Heart left ventricle (tissue), 16 donors: ENCODE results near the gene C2orf76. TPM values are rescaled to one million over a fixed set of nuclear protein-coding genes. Genes with fewer than 3 reads are reported as not detected.

Experiments
- ATAC-seq, 4 donors: fragments of 200-7000 bp; cut with Tn5 transposase; one replicate each; pipeline ENCODE4 v1.9.1; 2020 to 2022; ENCODE audit warnings: moderate library complexity in 4 of 4, mild to moderate bottlenecking in 3 of 4, moderate number of reproducible peaks in 1 of 4
- DNase-seq, 5 donors: peaks; one replicate each; pipeline ENCODE4 v3.0.0-alpha.2; 2020
- H3K27ac ChIP-seq, 12 donors: fragments of 200-600 bp; sonication (generic) in 4 of 12; one replicate each; pipeline versions ENCODE4 v1.5.0 to v1.8.0; 2016 to 2022; ENCODE audit warnings: mild to moderate bottlenecking in 2 of 12
- H3K27me3 ChIP-seq, 9 donors: fragments of 200-600 bp; sonication (generic) in 2 of 9; one replicate each; pipeline versions ENCODE4 v1.5.1 to v1.8.0; 2016 to 2022; ENCODE audit warnings: mild to moderate bottlenecking in 3 of 9
- H3K36me3 ChIP-seq, 9 donors: fragments of 200-600 bp; sonication (generic) in 2 of 9; one replicate each; pipeline versions ENCODE4 v1.5.0 to v1.8.0; 2018 to 2022; ENCODE audit warnings: mild to moderate bottlenecking in 2 of 9
- H3K4me1 ChIP-seq, 12 donors: fragments of 200-600 bp; sonication (generic) in 4 of 12; one replicate each; pipeline versions ENCODE4 v1.5.0 to v1.8.0; 2016 to 2022; ENCODE audit warnings: mild to moderate bottlenecking in 3 of 12
- H3K4me3 ChIP-seq, 12 donors: fragments of 200-600 bp; sonication (generic) in 4 of 12; one replicate each; pipeline versions ENCODE4 v1.5.0 to v1.8.0; 2017 to 2022; ENCODE audit warnings: mild to moderate bottlenecking in 9 of 12, moderate library complexity in 4 of 12
- H3K9me3 ChIP-seq, 12 donors: fragments of 200-600 bp; sonication (generic) in 4 of 12; one replicate each; pipeline versions ENCODE4 v1.5.0 to v1.8.0; 2016 to 2022; ENCODE audit warnings: mild to moderate bottlenecking in 1 of 12
- POLR2A ChIP-seq, 2 donors: fragments of 450-650 bp; IDR thresholded peaks; one replicate each; pipeline ENCODE4 v1.6.1; 2017; ENCODE audit warnings: antibody characterized with exemption in 2 of 2, mild to moderate bottlenecking in 2 of 2, moderate library complexity in 2 of 2
- WGBS, 4 donors: extraction: QIAGEN DNeasy Blood & Tissue Kit in 2 of 4; methylation state at CpG; one replicate each; pipeline versions ENCODE4 v1.1.5 to v1.1.7; 2013 to 2018; 5-methylcytosine and 5-hydroxymethylcytosine counted together
- intact Hi-C, 10 donors: fragments of 100-400 bp; cut with DNase I; formaldehyde crosslinking; loops; one replicate each; pipeline versions ENCODE4 v1.11.1 to v1.14.2; 2022
- polyA plus RNA-seq, 2 donors: library from polyadenylated mRNA; stranded (reverse); fragments of 200-250 nt; gene quantifications; one replicate each; pipeline ENCODE4 v1.2.3, GENCODE V29; 2013
- total RNA-seq, 9 donors: library from RNA; depleted of rRNA in 2 of 9; stranded (reverse); fragments of >200 nt in 2 of 9; fragmentation: NEBNext Ultra II Directional in 3 of 9; extraction: Animal tissue kit (Norgen Biotek cat#: 25700) in 3 of 9; gene quantifications; one replicate each; pipeline versions ENCODE4 v1.1.0 to v1.2.4, GENCODE V29; 2016 to 2023
- TF ChIP-seq, protein P1 (sequence below), 12 donors: fragments of 200-600 bp; sonication (generic) in 4 of 12; IDR thresholded peaks; one replicate each; pipeline versions ENCODE4 v1.5.0 to v1.8.0; 2018 to 2022; ENCODE audit warnings: antibody characterized with exemption in 12 of 12, mild to moderate bottlenecking in 5 of 12
- donor health status: ischemic (EF 13 %, LVEDD 7.1; RV severe dilation, severe dysfunction).
- donor health status: healthy with polysubstance abuse.
- donor health status: DM: no; HTN: yes; CAD: no.
- donor health status: DM: no; HTN: no; CAD: no.
- donor health status: ischemic (EF 25% LVEDD 6.9; RV normal size, moderate dysfunction).
- donor health status: ischemic (EF 25% LVEDD 5.7; RV mildly dilated, moderate dysfunction).
- donor health status: healthy.
- donor health status: DM: yes; HTN: yes; CAD: no.
- donor health status: ischemic (EF 35%, LVEDD 5.7; RV mildly dilated, moderate dysfunction).
- donor health status: nonischemic (EF 11% LVEDD 7.7; RV severe dilation, severe dysfunction).
- donor health status: DM: yes; HTN: yes; CAD: no.
- donor health status: PGD.
- donor health status: ischemic (EF 29% LVEDD 5.4; RV normal size, mild dysfunction).
- donor health status: nonischemic (EF 23%, LVEDD 6.1; RV moderate dilation, normal function).

The C2orf76 gene
- total and polyA plus RNA-seq, 11 donors, result 1.7 to 13.8 (median 9.0) TPM

DNA sequence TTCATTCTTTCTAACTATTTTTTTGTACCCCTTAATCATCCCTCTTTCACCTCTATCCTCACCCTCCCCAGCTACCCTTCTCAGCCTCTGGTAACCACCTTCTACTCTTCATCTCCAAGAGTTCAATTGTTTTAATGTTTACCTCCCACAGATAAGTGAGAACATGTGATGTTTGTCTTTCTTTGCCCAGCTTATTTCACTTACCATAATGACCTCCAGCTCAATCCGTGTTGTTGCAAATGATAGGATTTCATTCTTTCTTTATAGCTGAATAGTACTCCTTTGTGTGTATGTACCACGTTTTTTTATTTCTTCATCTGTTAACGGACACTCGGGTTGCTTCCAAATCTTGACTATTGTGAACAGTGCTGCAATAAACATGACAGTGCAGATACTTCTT is 42.9 kb upstream of the C2orf76 start:
- TF ChIP-seq POLR2A (IDR thresholded peaks at IDR 0.05), result no peak
- TF ChIP-seq, protein P1, sequence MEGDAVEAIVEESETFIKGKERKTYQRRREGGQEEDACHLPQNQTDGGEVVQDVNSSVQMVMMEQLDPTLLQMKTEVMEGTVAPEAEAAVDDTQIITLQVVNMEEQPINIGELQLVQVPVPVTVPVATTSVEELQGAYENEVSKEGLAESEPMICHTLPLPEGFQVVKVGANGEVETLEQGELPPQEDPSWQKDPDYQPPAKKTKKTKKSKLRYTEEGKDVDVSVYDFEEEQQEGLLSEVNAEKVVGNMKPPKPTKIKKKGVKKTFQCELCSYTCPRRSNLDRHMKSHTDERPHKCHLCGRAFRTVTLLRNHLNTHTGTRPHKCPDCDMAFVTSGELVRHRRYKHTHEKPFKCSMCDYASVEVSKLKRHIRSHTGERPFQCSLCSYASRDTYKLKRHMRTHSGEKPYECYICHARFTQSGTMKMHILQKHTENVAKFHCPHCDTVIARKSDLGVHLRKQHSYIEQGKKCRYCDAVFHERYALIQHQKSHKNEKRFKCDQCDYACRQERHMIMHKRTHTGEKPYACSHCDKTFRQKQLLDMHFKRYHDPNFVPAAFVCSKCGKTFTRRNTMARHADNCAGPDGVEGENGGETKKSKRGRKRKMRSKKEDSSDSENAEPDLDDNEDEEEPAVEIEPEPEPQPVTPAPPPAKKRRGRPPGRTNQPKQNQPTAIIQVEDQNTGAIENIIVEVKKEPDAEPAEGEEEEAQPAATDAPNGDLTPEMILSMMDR (IDR thresholded peaks at IDR 0.05), result no peak
- Histone ChIP-seq H3K27me3 (no peaks in the 10 kb centered on the region), H3K4me3 (no peak overlapping the region), H3K36me3 (no peaks in the 10 kb centered on the region), H3K9me3 (peaks cover 0 to 13% (median 0%) of the 10 kb centered on the region in 12 donors), H3K27ac (no peak overlapping the region), H3K4me1 (peaks cover 0 to 4% (median 0%) of the 10 kb centered on the region in 12 donors)
- intact Hi-C loops, result loop anchor here in 8 of 10 donors (2.0 to 10.0 kb wide), 8 partner anchors 67 to 255 kb away; partner anchors contain the start of gene STEAP3 (in 1 of the 8)
- WGBS, 4 donors, result 75 to 90% (median 83%) methylated on average over 4 of the region's 4 CpGs
- ATAC-seq (no peak), DNase-seq (no peak)

DNA sequence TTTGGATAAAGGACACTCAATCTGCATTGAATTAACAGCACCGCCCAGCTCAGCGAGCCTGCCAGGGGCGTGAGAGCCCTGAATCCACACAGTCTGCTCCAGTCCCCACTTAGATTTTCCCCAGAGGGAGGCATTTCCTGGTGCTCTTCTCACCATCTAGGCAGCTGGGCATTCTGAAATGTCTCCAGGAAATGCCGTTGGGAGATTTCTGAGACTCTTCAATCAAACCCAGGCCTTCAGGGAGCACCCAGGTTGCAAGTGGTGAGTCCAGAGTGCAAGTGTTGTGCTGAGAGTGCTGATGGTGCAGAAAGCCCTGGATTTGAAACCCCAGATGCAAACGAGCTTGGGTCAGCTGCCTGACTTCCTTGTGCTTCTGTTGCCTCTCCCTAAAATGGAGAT is 41.6 kb upstream of the C2orf76 start:
- no peaks in the 10 kb centered on the region for H3K36me3 ChIP-seq
- TF ChIP-seq, protein P1 (IDR thresholded peaks at IDR 0.05), result no peak
- no peak for TF ChIP-seq POLR2A (IDR thresholded peaks at IDR 0.05)
- intact Hi-C loops, result loop anchor here in 9 of 10 donors (1.0 to 10.0 kb wide), 9 partner anchors 68 to 257 kb away; partner anchors contain the start of gene STEAP3 (in 1 of the 9)

DNA sequence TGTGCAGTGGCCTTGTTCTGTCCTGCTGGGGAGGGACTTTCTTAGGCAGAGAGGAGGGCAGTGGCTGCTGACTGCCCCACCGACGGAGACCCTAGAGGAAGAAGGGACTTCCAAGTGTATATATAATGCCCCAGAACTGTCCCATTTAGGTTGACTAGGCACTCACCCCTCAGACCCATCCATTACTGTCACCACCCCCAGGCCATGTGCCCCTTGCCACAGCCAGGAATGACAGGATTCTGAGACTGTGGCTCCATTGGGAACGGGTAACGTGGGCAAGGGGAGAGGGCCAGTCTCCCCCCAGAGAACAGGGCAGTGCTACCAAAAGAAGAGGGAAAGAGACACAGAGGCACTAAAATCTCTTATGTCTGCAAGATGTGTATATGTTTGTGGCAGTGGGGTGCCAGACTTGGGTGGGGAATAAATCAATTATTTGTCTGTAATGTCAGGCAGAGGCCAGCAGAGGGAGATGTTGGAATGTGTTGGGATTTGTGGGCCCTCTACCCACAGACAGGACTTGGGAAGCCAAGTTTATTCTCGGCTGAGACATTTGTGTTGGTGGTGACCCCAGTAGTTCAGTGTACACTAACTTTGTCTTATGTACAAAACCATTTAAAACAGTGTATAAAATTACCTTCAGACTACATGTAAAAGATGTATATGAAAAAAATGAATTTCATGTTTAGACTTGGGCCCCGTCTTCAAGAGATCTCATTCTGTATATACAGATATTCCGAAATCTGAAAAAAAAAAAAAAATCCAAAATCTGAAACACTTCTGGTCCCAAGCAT is 41.0 kb upstream of the C2orf76 start:
- peak; percentile 32 to 78 (median 68) for ATAC-seq
- intact Hi-C loops, result loop anchor here (1.0 to 10.0 kb wide), 11 partner anchors 69 to 257 kb away; partner anchors contain the start of gene STEAP3 (in 1 of the 10)

More for the DNA sequence above, 41.6 kb upstream of the C2orf76 start:
- Histone ChIP-seq H3K27ac (no peak overlapping the region), H3K4me1 (peaks cover 0 to 5% (median under 1%) of the 10 kb centered on the region in 12 donors), H3K9me3 (peaks cover 0 to 5% (median 0%) of the 10 kb centered on the region in 12 donors), H3K4me3 (no peak overlapping the region), H3K27me3 (no peaks in the 10 kb centered on the region)
- WGBS, 4 donors, result 58 to 65% (median 60%) methylated on average over 5 of the region's 5 CpGs
- ATAC-seq (peak; percentile 21 to 48 (median 28)), DNase-seq (peak in 1 of 5 donors; percentile 43)

More for the DNA sequence above, 41.0 kb upstream of the C2orf76 start:
- Histone ChIP-seq H3K36me3 (no peaks in the 10 kb centered on the region), H3K27me3 (no peaks in the 10 kb centered on the region), H3K4me1 (peaks cover 0 to 11% (median 6%) of the 10 kb centered on the region in 12 donors), H3K4me3 (no peak overlapping the region), H3K9me3 (peaks cover 0 to 5% (median 0%) of the 10 kb centered on the region in 12 donors), H3K27ac (no peak overlapping the region)
- 73 to 77% (median 75%) methylated on average over 7 of the region's 7 CpGs for WGBS, 4 donors
- peak in 3 of 5 donors; percentile 28 to 55 (median 49) for DNase-seq
- TF ChIP-seq, protein P1 (IDR thresholded peaks at IDR 0.05), result peak; percentile 60 to 85 (median 79)
- TF ChIP-seq POLR2A (IDR thresholded peaks at IDR 0.05), result no peak
